Measurements from ENCODE around the gene PTCHD1. TPM values are rescaled to one million over a fixed set of nuclear protein-coding genes. Genes with fewer than 3 reads are reported as not detected.

PTCHD1 gene
- total RNA-seq (5.7 and 7.7 TPM in 2 replicates), polyA plus RNA-seq (3.0 and 3.4 TPM in 2 replicates)

- Histone ChIP-seq H3K9me2 (replicated peaks; ENCODE audit: insufficient read depth) (no peaks in the 10 kb centered on the region), H3K4me2 (peak within 1 kb of the TSS; percentile 96), H2AFZ (peak within 1 kb of the TSS; percentile 71), H3K79me2 (no peaks in the 10 kb centered on the region), H3K36me3 (replicated peaks; ENCODE audit: insufficient read depth, low read depth) (no peaks in the 10 kb centered on the region), H3K4me3 (peak within 1 kb of the TSS; percentile 55), H4K20me1 (ENCODE audit: insufficient read depth, poor library complexity, severe bottlenecking) (no peaks in the 10 kb centered on the region), H3K4me1 (ENCODE audit: insufficient read depth) (peaks cover 6% of the 10 kb centered on the region), H3K9me3 (ENCODE audit: low read depth) (no peaks in the 10 kb centered on the region), H3K27me3 (peaks cover 85% of the 10 kb centered on the region), H3K27ac (peak within 1 kb of the TSS; percentile 49)
- no peak for TF ChIP-seq EZH2 (IDR thresholded peaks at IDR 0.05; ENCODE audit: borderline replicate concordance)
- peak; percentile 64 for TF ChIP-seq EZH2phosphoT487 (IDR thresholded peaks at IDR 0.05; ENCODE audit: low read depth, severe bottlenecking, unreplicated experiment)
- DNase-seq (ENCODE audit: low spot score): peak; percentile 27
- 14% methylated on average over 62 of the region's 64 CpGs for WGBS (ENCODE audit: low lambda C conversion rate, missing lambda C conversion rate)
Observed at GRCh38 chrX:23334848-23335599, at the start of gene PTCHD1. Gene PTCHD1 (plus strand): TSS chrX:23334849. CDS start chrX:23334876, 27 bp downstream.

- Histone ChIP-seq H3K4me2 (no peak overlapping the region), H3K27me3 (no peaks in the 10 kb centered on the region), H2AFZ (no peak overlapping the region), H3K36me3 (replicated peaks; ENCODE audit: insufficient read depth, low read depth) (no peaks in the 10 kb centered on the region), H3K9me2 (replicated peaks; ENCODE audit: insufficient read depth) (no peaks in the 10 kb centered on the region), H3K79me2 (no peaks in the 10 kb centered on the region), H3K27ac (no peak overlapping the region), H3K4me3 (no peak overlapping the region), H3K9me3 (ENCODE audit: low read depth) (no peaks in the 10 kb centered on the region), H4K20me1 (ENCODE audit: insufficient read depth, poor library complexity, severe bottlenecking) (no peaks in the 10 kb centered on the region), H3K4me1 (ENCODE audit: insufficient read depth) (no peaks in the 10 kb centered on the region)
- 82% methylated on average over 5 of the region's 5 CpGs for WGBS (ENCODE audit: low lambda C conversion rate, missing lambda C conversion rate)
- TF ChIP-seq CTCF (IDR thresholded peaks at IDR 0.05; ENCODE audit: poor library complexity) (no peak), EZH2phosphoT487 (IDR thresholded peaks at IDR 0.05; ENCODE audit: low read depth, severe bottlenecking, unreplicated experiment) (no peak), EZH2 (IDR thresholded peaks at IDR 0.05; ENCODE audit: borderline replicate concordance) (no peak)
- no peak for DNase-seq (ENCODE audit: low spot score)
Observed at GRCh38 chrX:23286731-23287130, 47.9 kb upstream of the PTCHD1 start.

GRCh38 chrX:23287191-23287725, 47.4 kb upstream of the PTCHD1 start:
- H3K27me3 ChIP-seq: no peaks in the 10 kb centered on the region
- H3K9me2 ChIP-seq (replicated peaks; ENCODE audit: insufficient read depth): no peaks in the 10 kb centered on the region

More at GRCh38 chrX:23287191-23287725, 47.4 kb upstream of the PTCHD1 start:
- no peak overlapping the region for H3K27ac ChIP-seq
- H3K9me3 ChIP-seq (ENCODE audit: low read depth): no peaks in the 10 kb centered on the region
- H4K20me1 ChIP-seq (ENCODE audit: insufficient read depth, poor library complexity, severe bottlenecking): no peaks in the 10 kb centered on the region
- H3K4me2 ChIP-seq: no peak overlapping the region
- H3K4me3 ChIP-seq: no peak overlapping the region
- H3K4me1 ChIP-seq (ENCODE audit: insufficient read depth): no peaks in the 10 kb centered on the region
- no peak for DNase-seq (ENCODE audit: low spot score)
- no peak overlapping the region for H2AFZ ChIP-seq
- H3K79me2 ChIP-seq: no peaks in the 10 kb centered on the region
- no peaks in the 10 kb centered on the region for H3K36me3 ChIP-seq (replicated peaks; ENCODE audit: insufficient read depth, low read depth)
- TF ChIP-seq CTCF (IDR thresholded peaks at IDR 0.05; ENCODE audit: poor library complexity): no peak
- WGBS (ENCODE audit: low lambda C conversion rate, missing lambda C conversion rate): 68% methylated on average over 5 of the region's 5 CpGs
